Measurements from ENCODE around the gene ZC3H15.
"Not testable (repeated sequence)": the region's sequence is repeated elsewhere in the genome, so short reads cannot be mapped to it uniquely, and the experiment has no call there.

ZC3H15 gene

GRCh38 chr2:186485871-186486650 lies at the start of gene ZC3H15:
ZC3H15 (plus strand) TSS chr2:186486260; CDS start chr2:186486383, 123 bp downstream.
- peak; percentile 97 for DNase-seq (ENCODE audit: low spot score)

GRCh38 chr2:186437719-186438118 lies 48.3 kb upstream of the ZC3H15 start:
- DNase-seq (ENCODE audit: low spot score) = no peak

- not testable (repeated sequence) for DNase-seq (ENCODE audit: low spot score)
These were observed 46.4 kb upstream of the ZC3H15 start for GRCh38 chr2:186439673-186440095.

DNA sequence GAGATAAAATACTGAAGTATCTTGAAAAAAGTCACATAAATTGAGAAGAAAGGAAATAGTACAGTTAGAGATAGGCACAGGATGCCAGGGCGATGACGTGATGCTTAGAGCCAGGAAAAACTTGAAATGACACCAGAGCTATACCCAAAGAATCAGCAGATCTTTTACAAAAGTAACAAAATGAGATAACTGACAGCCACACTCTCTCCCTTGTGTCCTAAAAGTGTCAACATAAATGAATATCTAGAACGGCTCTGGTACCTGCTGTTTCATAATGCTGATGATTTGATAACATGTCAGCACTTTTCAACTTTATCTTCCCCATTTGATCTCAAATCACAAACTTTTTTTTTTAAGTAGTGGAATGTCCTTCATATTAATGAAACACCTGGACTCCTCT lies 45.6 kb upstream of the ZC3H15 start:
- DNase-seq (ENCODE audit: low spot score) = no peak

- no peak for DNase-seq (ENCODE audit: low spot score)
These were observed 43.2 kb upstream of the ZC3H15 start for GRCh38 chr2:186442885-186443284.

DNA sequence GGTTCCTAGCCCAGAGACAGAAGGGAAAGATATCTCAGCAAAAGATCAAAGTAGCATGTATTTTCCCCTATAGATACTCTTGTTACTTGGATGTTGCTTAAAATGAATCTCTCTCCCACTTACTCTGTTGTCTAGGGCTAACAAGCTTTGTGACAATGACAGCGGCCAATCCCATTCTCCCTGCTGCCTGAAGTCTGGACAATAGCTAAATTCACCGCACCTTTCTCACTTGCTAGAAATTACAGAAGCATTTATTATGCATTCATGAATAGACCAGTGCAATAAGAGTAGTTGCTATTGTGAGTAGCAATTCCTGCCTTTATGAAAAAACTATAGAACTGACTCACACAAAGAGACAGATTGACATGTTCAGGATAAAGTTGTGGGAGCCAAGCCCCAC lies 42.2 kb upstream of the ZC3H15 start:
- DNase-seq (ENCODE audit: low spot score) = no peak

- no peak for DNase-seq (ENCODE audit: low spot score)
These were observed 40.6 kb upstream of the ZC3H15 start for GRCh38 chr2:186445506-186445905.

- DNase-seq (ENCODE audit: low spot score) = no peak
These were observed 30.4 kb upstream of the ZC3H15 start for GRCh38 chr2:186455613-186456012.

GRCh38 chr2:186456941-186457340 lies 29.1 kb upstream of the ZC3H15 start:
- DNase-seq (ENCODE audit: low spot score) = no peak

- DNase-seq (ENCODE audit: low spot score) = no peak
These were observed 28.2 kb upstream of the ZC3H15 start for GRCh38 chr2:186457908-186458307.

DNA sequence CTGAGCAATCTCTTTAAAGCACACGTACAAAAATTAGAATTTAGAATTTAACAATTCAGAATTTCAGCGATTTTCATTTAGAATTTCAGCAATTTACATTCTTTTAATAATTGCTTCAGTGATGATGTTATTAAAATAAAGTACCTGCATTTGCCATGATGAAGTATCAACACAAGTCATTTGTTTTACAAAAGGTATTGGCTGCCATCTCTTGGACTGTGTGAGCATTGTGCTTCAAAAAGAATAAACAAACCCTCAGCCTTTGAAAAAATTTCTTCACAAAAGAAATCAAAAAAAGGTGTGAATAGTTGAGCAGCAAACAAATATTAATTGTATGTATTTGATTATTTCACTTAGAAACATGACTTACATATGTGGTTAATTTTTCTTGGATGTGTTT lies 27.1 kb upstream of the ZC3H15 start:
- DNase-seq (ENCODE audit: low spot score) = no peak

DNA sequence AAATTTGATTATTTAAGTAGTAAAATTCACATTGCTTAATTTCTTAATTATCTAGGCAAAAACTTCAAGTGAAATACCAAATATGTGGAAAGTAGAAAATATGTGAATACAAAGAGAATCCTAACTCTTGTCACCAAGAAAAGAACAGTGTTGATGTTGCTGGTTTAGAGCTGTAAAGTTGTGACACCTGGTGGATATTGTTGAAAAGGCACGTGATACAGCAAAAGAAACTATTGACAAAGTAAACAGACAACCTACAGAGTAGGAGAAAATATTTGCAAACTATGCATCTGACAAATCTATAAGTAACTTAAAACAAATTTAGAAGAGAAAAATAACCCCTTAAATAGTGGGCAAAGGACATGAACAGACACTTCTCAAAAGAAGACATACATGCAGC lies 25.6 kb upstream of the ZC3H15 start:
- no peak for DNase-seq (ENCODE audit: low spot score)

DNA sequence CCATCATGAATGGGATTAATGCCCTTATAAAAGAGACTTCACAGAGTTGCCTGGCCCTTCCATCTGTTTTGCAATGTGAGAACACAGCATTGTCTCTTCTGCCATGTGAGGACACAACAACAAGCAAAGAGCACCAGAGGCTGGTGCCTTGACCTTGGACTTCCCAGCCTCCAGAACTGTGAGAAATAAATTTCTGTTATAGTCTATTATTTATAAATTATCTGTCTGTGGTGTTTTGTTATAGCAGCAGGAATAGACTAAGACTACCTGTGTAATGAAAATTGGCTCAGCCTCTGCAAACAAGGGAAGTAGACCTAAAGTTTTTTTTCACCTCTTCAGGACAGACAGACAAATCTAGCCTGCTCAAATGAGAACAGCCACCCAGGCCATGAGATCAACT lies 19.3 kb upstream of the ZC3H15 start:
- DNase-seq (ENCODE audit: low spot score) = no peak

GRCh38 chr2:186467421-186467820 lies 18.6 kb upstream of the ZC3H15 start:
- DNase-seq (ENCODE audit: low spot score) = no peak

DNA sequence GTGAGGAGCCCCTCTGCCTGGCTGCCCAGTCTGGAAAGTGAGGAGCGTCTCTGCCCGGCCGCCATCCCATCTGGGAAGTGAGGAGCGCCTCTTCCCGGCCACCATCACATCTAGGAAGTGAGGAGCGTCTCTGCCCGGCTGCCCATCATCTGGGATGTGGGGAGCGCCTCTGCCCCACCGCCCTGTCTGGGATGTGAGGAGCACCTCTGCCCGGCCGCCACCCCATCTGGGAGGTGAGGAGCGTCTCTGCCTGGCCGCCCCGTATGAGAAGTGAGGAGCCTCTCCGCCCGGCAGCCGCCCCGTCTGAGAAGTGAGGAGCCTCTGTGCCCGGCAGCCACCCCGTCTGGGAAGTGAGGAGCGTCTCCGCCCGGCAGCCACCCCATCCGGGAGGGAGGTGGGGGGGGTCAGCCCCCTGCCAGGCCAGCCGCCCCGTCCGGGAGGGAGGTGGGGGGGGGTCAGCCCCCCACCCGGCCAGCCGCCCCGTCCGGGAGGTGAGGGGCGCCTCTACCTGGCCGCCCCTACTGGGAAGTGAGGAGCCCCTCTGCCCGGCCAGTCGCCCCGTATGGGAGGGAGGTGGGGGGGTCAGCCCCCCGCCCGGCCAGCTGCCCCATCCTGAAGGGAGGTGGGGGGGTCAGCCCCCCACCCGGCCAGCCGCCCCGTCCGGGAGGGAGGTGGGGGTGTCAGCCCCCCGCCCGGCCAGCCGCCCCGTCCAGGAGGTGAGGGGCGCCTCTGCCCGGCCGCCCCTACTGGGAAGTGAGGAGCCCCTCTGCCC lies 13.2 kb upstream of the ZC3H15 start:
- DNase-seq (ENCODE audit: low spot score) = not testable (repeated sequence)

DNA sequence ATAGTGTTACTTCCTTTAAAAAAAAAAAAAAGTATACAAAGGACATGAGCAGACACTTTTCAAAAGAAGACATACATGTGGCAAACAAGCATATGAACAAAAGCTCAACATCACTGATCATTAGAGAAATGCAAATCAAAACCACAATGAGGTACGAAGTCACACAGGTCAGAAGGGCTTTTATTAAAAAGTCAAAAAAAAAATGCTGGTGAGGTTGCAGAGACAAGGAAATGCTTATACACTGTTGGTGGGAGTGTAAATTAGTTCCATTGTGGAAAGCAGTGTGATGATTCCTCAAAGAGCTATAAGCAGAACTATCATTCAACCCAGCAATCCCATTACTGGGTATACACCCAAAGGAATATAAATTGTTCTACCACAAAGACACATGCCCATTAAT lies 11.8 kb upstream of the ZC3H15 start:
- not testable (repeated sequence) for DNase-seq (ENCODE audit: low spot score)

GRCh38 chr2:186477790-186478189 lies 8.3 kb upstream of the ZC3H15 start:
- no peak for DNase-seq (ENCODE audit: low spot score)

GRCh38 chr2:186480991-186481390 lies 5.1 kb upstream of the ZC3H15 start:
- DNase-seq (ENCODE audit: low spot score) = no peak

DNA sequence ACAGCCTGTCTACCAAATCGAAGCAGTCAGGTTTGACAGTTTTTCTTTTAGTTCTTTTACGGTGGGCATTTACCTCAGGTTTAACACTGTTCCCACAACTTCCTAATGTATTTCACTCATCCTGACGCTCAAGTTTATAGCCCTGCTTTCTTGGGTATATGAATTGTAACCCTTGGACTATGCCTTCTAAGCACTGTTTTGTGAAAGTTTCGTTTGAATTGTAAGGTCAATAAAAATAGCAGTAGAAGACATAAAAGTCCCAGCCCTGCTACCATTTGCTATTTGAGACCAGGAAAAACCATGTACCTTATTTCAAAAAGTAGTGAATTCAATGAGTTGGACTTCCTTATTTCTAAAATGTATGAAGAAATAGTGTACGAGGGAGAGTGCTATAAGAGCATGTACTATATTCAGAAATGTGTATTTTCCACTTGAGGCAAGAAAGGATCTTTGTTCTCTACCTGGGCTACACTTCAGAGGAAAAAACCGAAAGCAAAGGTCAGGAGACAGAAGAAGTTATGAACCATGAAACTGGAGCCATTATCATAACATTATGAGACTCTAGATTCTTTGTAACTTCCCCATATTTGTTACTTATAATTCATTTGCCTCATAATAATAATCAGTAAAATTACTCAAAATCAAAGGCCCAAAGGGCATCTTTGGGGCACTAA lies 1.9 kb upstream of the ZC3H15 start:
- no peak for DNase-seq (ENCODE audit: low spot score)

GRCh38 chr2:186485576-186485870 lies 537 bp upstream of the ZC3H15 start:
- no peak for DNase-seq (ENCODE audit: low spot score)

- no peak for DNase-seq (ENCODE audit: low spot score)
These were observed 889 bp downstream of the ZC3H15 start for GRCh38 chr2:186486651-186487647.

GRCh38 chr2:186493564-186494085 lies 7.6 kb downstream of the ZC3H15 start:
- no peak for DNase-seq (ENCODE audit: low spot score)

Data from CD4-positive, alpha-beta T cell treated with Interleukin-15 for 4 hours (primary cell).